Gastrocnemius medialis (tissue), 4 donors: ENCODE results near the gene HCN2. TPM values are rescaled to one million over a fixed set of nuclear protein-coding genes. Genes with fewer than 3 reads are reported as not detected.
A peak's percentile ranks its signal among the peaks of the same experiment; 100 is the strongest.

Experiments used
- ATAC-seq, 2 donors: fragments of 150-250 bp; one replicate each; pipeline ENCODE4 v1.9.1; 2016
- DNase-seq, 2 donors: peaks; one replicate each; pipeline ENCODE4 v3.0.0-alpha.2; 2019
- H3K27ac ChIP-seq, 4 donors: fragments of 200-600 bp; sonication (generic); 1 replicate in 1 of 4; 2 replicates in 3 of 4; pipeline ENCODE4 v1.5.1; 2016 to 2018; ENCODE audit warnings: mild to moderate bottlenecking in 2 of 4, moderate library complexity in 1 of 4
- H3K27me3 ChIP-seq, 3 donors: fragments of 200-600 bp; sonication (generic) in 2 of 3; 1 replicate in 1 of 3; 2 replicates in 2 of 3; pipeline versions ENCODE4 v1.5.1 to v1.6.0; 2016 to 2019; ENCODE audit warnings: mild to moderate bottlenecking in 1 of 3, moderate library complexity in 1 of 3
- H3K36me3 ChIP-seq, 2 donors: fragments of 200-600 bp; sonication (generic) in 1 of 2; one replicate each; pipeline ENCODE4 v1.5.1; 2017 to 2018
- H3K4me1 ChIP-seq, 2 donors: fragments of 200-600 bp; sonication (generic) in 1 of 2; one replicate each; pipeline ENCODE4 v1.5.1; 2016 to 2017; ENCODE audit warnings: mild to moderate bottlenecking in 2 of 2
- H3K4me3 ChIP-seq, 4 donors: fragments of 200-600 bp; sonication (generic) in 3 of 4; 1 replicate in 1 of 4; 2 replicates in 3 of 4; pipeline ENCODE4 v1.5.1; 2016 to 2019; ENCODE audit warnings: mild to moderate bottlenecking in 2 of 4
- H3K9me3 ChIP-seq, 3 donors: fragments of 200-600 bp; sonication (generic) in 2 of 3; 1 replicate in 1 of 3; 2 replicates in 2 of 3; pipeline ENCODE4 v1.5.1; 2016 to 2019
- CTCF ChIP-seq, 5 experiments: fragments of 450-650 bp in 3 of 5; fragments of 200-600 bp in 2 of 5; sonication (generic) in 2 of 5; IDR thresholded peaks in 4 of 5; conservative IDR thresholded peaks in 1 of 5; 1 replicate in 4 of 5; 2 replicates in 1 of 5; pipeline ENCODE4 v1.5.1; 2016 to 2019; ENCODE audit warnings: antibody characterized with exemption in 5 of 5, mild to moderate bottlenecking in 3 of 5, moderate library complexity in 3 of 5
- POLR2A ChIP-seq, 2 donors: fragments of 450-650 bp; IDR thresholded peaks; one replicate each; pipeline ENCODE4 v1.6.1; 2017; ENCODE audit warnings: antibody characterized with exemption in 2 of 2, mild to moderate bottlenecking in 2 of 2, moderate library complexity in 2 of 2
- in situ Hi-C, 4 donors: fragments of 200-750 bp; cut with MboI; loops; one replicate each; pipeline versions ENCODE4 v1.15.0 to v1.8.0; 2017; ENCODE audit warnings: low sequenced_read_pairs in 4 of 4
- intact Hi-C: fragments of 100-400 bp; cut with DNase I; formaldehyde crosslinking; loops from one replicate; pipeline ENCODE4 v1.15.1; 2023; ENCODE audit warnings: low total_unique reads
- total RNA-seq, 4 donors: library from RNA; depleted of rRNA; stranded (reverse); fragments of >200 nt; gene quantifications; one replicate each; pipeline versions ENCODE4 v1.1.0 to v1.2.3, GENCODE V29; 2016

The HCN2 gene
- total RNA-seq, 4 donors from 2014 or later: 0.10 TPM; not detected in 3

GRCh38 chr19:610801-611480 is 21.3 kb downstream of the HCN2 start:
- in situ Hi-C loops (no loop called here), intact Hi-C loops (no loop called here)
- Histone ChIP-seq H3K27ac (peak overlapping the region; percentile 41 to 68 (median 58)), H3K4me3 (peak overlapping the region in 2 of 4 donors; percentile 8 to 17), H3K36me3 (no peaks in the 10 kb centered on the region), H3K4me1 (no peaks in the 10 kb centered on the region), H3K9me3 (no peaks in the 10 kb centered on the region), H3K27me3 (peaks cover 3 to 12% (median 8%) of the 10 kb centered on the region in 3 donors)
- DNase-seq: no peak
- TF ChIP-seq POLR2A (IDR thresholded peaks at IDR 0.05) (no peak), CTCF (IDR thresholded peaks at IDR 0.05 in 4 of 5, conservative IDR thresholded peaks at IDR 0.05 in 1 of 5) (no peak)
- peak in 1 of 2 donors; percentile 40 for ATAC-seq

- intact Hi-C loops: no loop called here
- Histone ChIP-seq H3K36me3 (no peaks in the 10 kb centered on the region), H3K27me3 (peaks cover 3 to 12% (median 8%) of the 10 kb centered on the region in 3 donors), H3K9me3 (no peaks in the 10 kb centered on the region), H3K4me3 (no peak overlapping the region), H3K4me1 (no peaks in the 10 kb centered on the region), H3K27ac (peak overlapping the region; percentile 4 to 68 (median 58))
- DNase-seq (no peak), ATAC-seq (no peak)
- TF ChIP-seq CTCF (IDR thresholded peaks at IDR 0.05 in 4 of 5, conservative IDR thresholded peaks at IDR 0.05 in 1 of 5) (no peak), POLR2A (IDR thresholded peaks at IDR 0.05) (no peak)
- in situ Hi-C loops: no loop called here
Measured at GRCh38 chr19:611481-611868, 21.8 kb downstream of the HCN2 start.

GRCh38 chr19:612941-613340 is 23.3 kb downstream of the HCN2 start:
- no peak overlapping the region for H3K27ac ChIP-seq
- peaks cover 0 to 10% of the 10 kb centered on the region in 2 donors for H3K36me3 ChIP-seq
- H3K27me3 ChIP-seq: peaks cover 5 to 10% (median 8%) of the 10 kb centered on the region in 3 donors
- TF ChIP-seq POLR2A (IDR thresholded peaks at IDR 0.05) (no peak), CTCF (IDR thresholded peaks at IDR 0.05 in 4 of 5, conservative IDR thresholded peaks at IDR 0.05 in 1 of 5) (no peak)
- ATAC-seq (no peak), DNase-seq (no peak)
- no peak overlapping the region for H3K4me3 ChIP-seq
- intact Hi-C loops (no loop called here), in situ Hi-C loops (no loop called here)
- no peaks in the 10 kb centered on the region for H3K4me1 ChIP-seq
- H3K9me3 ChIP-seq: no peaks in the 10 kb centered on the region

- H3K27me3 ChIP-seq: peaks cover 4 to 8% (median 8%) of the 10 kb centered on the region in 3 donors
- TF ChIP-seq POLR2A (IDR thresholded peaks at IDR 0.05) (no peak), CTCF (IDR thresholded peaks at IDR 0.05 in 4 of 5, conservative IDR thresholded peaks at IDR 0.05 in 1 of 5) (no peak)
- H3K4me3 ChIP-seq: no peak overlapping the region
- H3K4me1 ChIP-seq: no peaks in the 10 kb centered on the region
- H3K36me3 ChIP-seq: peaks cover 0 to 20% of the 10 kb centered on the region in 2 donors
- no peaks in the 10 kb centered on the region for H3K9me3 ChIP-seq
- H3K27ac ChIP-seq: no peak overlapping the region
- DNase-seq (no peak), ATAC-seq (no peak)
- intact Hi-C loops (no loop called here), in situ Hi-C loops (no loop called here)
Measured at GRCh38 chr19:613732-614567, 24.3 kb downstream of the HCN2 start.
